DOHH2 (cell line): ENCODE measurements around the gene ASIC1.

Source experiments
- H3F3A ChIP-seq: fragments of 200-600 bp; sonication (generic), shearing (Covaris generic); 2 replicates; pipeline ENCODE4 v1.6.0; 2016; ENCODE audit warnings: antibody characterized with exemption, mild to moderate bottlenecking; ENCODE audit not compliant: control insufficient read depth, insufficient read depth
- H3K27ac ChIP-seq: fragments of 200-600 bp; sonication (generic); 2 replicates; pipeline ENCODE4 v1.5.1; 2014; ENCODE audit warnings: low read depth, mild to moderate bottlenecking, low read length, moderate library complexity
- H3K27me3 ChIP-seq: fragments of 200-600 bp; sonication (generic); 2 replicates; pipeline ENCODE4 v1.6.1; 2014; ENCODE audit warnings: mild to moderate bottlenecking, low read length, mixed read lengths; ENCODE audit not compliant: control insufficient read depth
- H3K36me3 ChIP-seq: fragments of 200-600 bp; sonication (generic); 2 replicates; pipeline ENCODE4 v1.6.1; 2014; ENCODE audit warnings: mild to moderate bottlenecking, low read length, moderate library complexity, mixed read lengths; ENCODE audit not compliant: control insufficient read depth
- H3K4me1 ChIP-seq: fragments of 200-600 bp; sonication (generic); 2 replicates; pipeline ENCODE4 v1.6.1; 2014; ENCODE audit warnings: mild to moderate bottlenecking, low read length, mixed read lengths; ENCODE audit not compliant: control insufficient read depth
- H3K4me2 ChIP-seq: fragments of 200-600 bp; sonication (generic); 2 replicates; pipeline ENCODE4 v1.6.0; 2014; ENCODE audit warnings: mild to moderate bottlenecking, low read length, moderate library complexity
- H3K4me3 ChIP-seq: fragments of 200-600 bp; sonication (generic); 2 replicates; pipeline ENCODE4 v1.5.1; 2014; ENCODE audit warnings: mild to moderate bottlenecking, low read length, mixed read lengths
- H3K79me2 ChIP-seq: fragments of 200-600 bp; sonication (generic); 2 replicates; pipeline ENCODE4 v1.6.1; 2014; ENCODE audit warnings: mild to moderate bottlenecking, low read length, mixed read lengths; ENCODE audit not compliant: control insufficient read depth
- H3K9me2 ChIP-seq: fragments of 200-600 bp; sonication (generic); replicated peaks from 2 replicates; pipeline ENCODE4 v1.6.1; 2014; ENCODE audit warnings: mild to moderate bottlenecking, low read length, mixed read lengths; ENCODE audit not compliant: control insufficient read depth
- H3K9me3 ChIP-seq: fragments of 200-600 bp; sonication (generic); 2 replicates; pipeline ENCODE4 v1.6.1; 2014; ENCODE audit warnings: antibody characterized with exemption, low read length, mixed read lengths; ENCODE audit not compliant: control insufficient read depth, insufficient read depth
- H4K20me1 ChIP-seq: fragments of 200-600 bp; sonication (generic); 2 replicates; pipeline ENCODE4 v1.6.0; 2014; ENCODE audit warnings: low read depth, mild to moderate bottlenecking, antibody characterized with exemption, low read length, moderate library complexity; ENCODE audit not compliant: control insufficient read depth, insufficient read depth
- EZH2phosphoT487 ChIP-seq: fragments of 200-600 bp; sonication (generic); IDR thresholded peaks from 2 replicates; pipeline ENCODE4 v1.6.1; 2017; ENCODE audit warnings: borderline replicate concordance, mild to moderate bottlenecking, antibody characterized with exemption, low read length, moderate library complexity, mixed read lengths
- TF ChIP-seq, protein P1 (sequence below): fragments of 200-600 bp; sonication (generic); IDR thresholded peaks from one replicate; pipeline ENCODE4 v1.5.1; 2014; ENCODE audit warnings: antibody characterized with exemption, mild to moderate bottlenecking, low read depth, low read length; ENCODE audit not compliant: poor library complexity, severe bottlenecking

Gene ASIC1

GRCh38 chr12:50085615-50086072 lies 28.2 kb downstream of the ASIC1 start:
- Histone ChIP-seq H3K79me2 (peaks cover 24% of the 10 kb centered on the region), H3K27me3 (no peaks in the 10 kb centered on the region), H3K27ac (peak overlapping the region; percentile 72), H3F3A (peaks cover 16% of the 10 kb centered on the region), H3K36me3 (peaks cover 49% of the 10 kb centered on the region), H3K4me3 (peak overlapping the region; percentile 88), H3K9me2 (no peaks in the 10 kb centered on the region), H4K20me1 (no peaks in the 10 kb centered on the region), H3K4me2 (peak overlapping the region; percentile 97), H3K4me1 (peaks cover 23% of the 10 kb centered on the region), H3K9me3 (no peaks in the 10 kb centered on the region)
- TF ChIP-seq, protein P1, sequence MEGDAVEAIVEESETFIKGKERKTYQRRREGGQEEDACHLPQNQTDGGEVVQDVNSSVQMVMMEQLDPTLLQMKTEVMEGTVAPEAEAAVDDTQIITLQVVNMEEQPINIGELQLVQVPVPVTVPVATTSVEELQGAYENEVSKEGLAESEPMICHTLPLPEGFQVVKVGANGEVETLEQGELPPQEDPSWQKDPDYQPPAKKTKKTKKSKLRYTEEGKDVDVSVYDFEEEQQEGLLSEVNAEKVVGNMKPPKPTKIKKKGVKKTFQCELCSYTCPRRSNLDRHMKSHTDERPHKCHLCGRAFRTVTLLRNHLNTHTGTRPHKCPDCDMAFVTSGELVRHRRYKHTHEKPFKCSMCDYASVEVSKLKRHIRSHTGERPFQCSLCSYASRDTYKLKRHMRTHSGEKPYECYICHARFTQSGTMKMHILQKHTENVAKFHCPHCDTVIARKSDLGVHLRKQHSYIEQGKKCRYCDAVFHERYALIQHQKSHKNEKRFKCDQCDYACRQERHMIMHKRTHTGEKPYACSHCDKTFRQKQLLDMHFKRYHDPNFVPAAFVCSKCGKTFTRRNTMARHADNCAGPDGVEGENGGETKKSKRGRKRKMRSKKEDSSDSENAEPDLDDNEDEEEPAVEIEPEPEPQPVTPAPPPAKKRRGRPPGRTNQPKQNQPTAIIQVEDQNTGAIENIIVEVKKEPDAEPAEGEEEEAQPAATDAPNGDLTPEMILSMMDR = no peak
- TF ChIP-seq EZH2phosphoT487 = no peak

- Histone ChIP-seq H4K20me1 (no peaks in the 10 kb centered on the region), H3K9me2 (no peaks in the 10 kb centered on the region), H3K79me2 (peaks cover 24% of the 10 kb centered on the region), H3K27me3 (no peaks in the 10 kb centered on the region), H3K4me1 (peaks cover 20% of the 10 kb centered on the region), H3K36me3 (peaks cover 52% of the 10 kb centered on the region), H3F3A (peaks cover 16% of the 10 kb centered on the region), H3K4me3 (peak overlapping the region; percentile 88), H3K9me3 (no peaks in the 10 kb centered on the region), H3K4me2 (peak overlapping the region; percentile 97), H3K27ac (peak overlapping the region; percentile 72)
- no peak for TF ChIP-seq EZH2phosphoT487
- TF ChIP-seq, protein P1 = no peak
These were observed 28.8 kb downstream of the ASIC1 start for GRCh38 chr12:50086148-50086547.

DNA sequence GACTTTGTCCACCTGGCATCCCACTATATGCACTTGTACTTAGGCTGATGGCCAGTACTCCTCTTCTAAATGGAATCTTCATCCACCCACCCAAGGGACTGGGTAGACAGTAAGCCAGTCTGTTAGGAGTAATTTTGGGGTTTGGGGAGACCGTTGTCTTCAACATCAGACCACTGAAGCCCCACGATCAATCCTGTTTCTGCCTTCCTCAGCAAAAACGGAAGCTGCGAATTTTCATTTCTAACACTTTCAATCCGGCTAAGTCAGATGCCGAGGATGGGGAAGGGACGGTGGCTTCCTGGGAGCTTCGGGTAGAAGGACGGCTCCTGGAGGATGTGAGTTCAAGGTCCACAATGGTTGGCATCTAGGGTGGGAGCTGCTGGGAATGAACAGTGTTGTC lies 29.8 kb downstream of the ASIC1 start:
- H3K4me1 ChIP-seq = peaks cover 20% of the 10 kb centered on the region
- H3K27ac ChIP-seq = no peak overlapping the region
- H3K27me3 ChIP-seq = no peaks in the 10 kb centered on the region
- H3F3A ChIP-seq = peaks cover 16% of the 10 kb centered on the region
- H3K79me2 ChIP-seq = peaks cover 24% of the 10 kb centered on the region
- no peak for TF ChIP-seq EZH2phosphoT487
- TF ChIP-seq, protein P1 = no peak
- H3K4me3 ChIP-seq = no peak overlapping the region
- H3K9me3 ChIP-seq = no peaks in the 10 kb centered on the region
- no peak overlapping the region for H3K4me2 ChIP-seq
- H4K20me1 ChIP-seq = no peaks in the 10 kb centered on the region
- no peaks in the 10 kb centered on the region for H3K9me2 ChIP-seq
- peaks cover 62% of the 10 kb centered on the region for H3K36me3 ChIP-seq

- Histone ChIP-seq H3K9me2 (no peaks in the 10 kb centered on the region), H3K4me1 (peaks cover 20% of the 10 kb centered on the region), H3K4me3 (no peak overlapping the region), H3K27me3 (no peaks in the 10 kb centered on the region), H3K9me3 (no peaks in the 10 kb centered on the region), H3K36me3 (peaks cover 67% of the 10 kb centered on the region), H3F3A (peaks cover 16% of the 10 kb centered on the region), H4K20me1 (no peaks in the 10 kb centered on the region), H3K27ac (no peak overlapping the region), H3K4me2 (no peak overlapping the region), H3K79me2 (peaks cover 24% of the 10 kb centered on the region)
- TF ChIP-seq, protein P1 = no peak
- TF ChIP-seq EZH2phosphoT487 = no peak
These were observed 30.6 kb downstream of the ASIC1 start for GRCh38 chr12:50087995-50088394.
